ENCODE data around the gene ALAD.
"Not testable (repeated sequence)": the region's sequence is repeated elsewhere in the genome, so short reads cannot be mapped to it uniquely, and the experiment has no call there.

The ALAD gene

GRCh38 chr9:113372059-113372458, 29.0 kb downstream of the ALAD start:
- no peak for DNase-seq

DNA sequence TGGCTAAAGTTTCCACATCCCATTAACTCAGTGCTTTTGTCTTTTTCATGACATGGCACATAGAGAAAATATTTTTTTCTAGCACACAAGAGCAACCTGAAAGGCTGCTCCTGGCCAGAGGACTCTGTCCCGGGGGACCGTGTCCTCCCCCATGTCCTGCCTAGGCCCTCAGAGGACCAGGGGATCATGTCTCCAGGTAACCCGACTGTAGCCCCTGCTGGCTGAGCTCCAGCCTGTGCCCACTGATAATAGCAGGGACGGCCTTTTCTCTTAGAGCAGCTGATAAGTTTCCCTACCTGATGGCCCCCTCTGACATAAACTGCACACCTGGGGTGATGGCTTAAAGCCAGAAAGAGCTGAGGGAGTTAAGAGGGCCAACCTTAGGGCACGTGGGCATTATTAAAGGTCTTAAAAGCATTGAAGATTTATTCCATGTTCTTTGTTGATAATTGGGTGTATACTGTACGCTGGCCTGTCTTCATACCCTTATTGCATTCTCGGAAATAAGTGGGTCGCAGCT, 30.2 kb downstream of the ALAD start:
- no peak for DNase-seq

- no peak for DNase-seq
Measured at GRCh38 chr9:113369855-113370140, 31.3 kb downstream of the ALAD start.

DNA sequence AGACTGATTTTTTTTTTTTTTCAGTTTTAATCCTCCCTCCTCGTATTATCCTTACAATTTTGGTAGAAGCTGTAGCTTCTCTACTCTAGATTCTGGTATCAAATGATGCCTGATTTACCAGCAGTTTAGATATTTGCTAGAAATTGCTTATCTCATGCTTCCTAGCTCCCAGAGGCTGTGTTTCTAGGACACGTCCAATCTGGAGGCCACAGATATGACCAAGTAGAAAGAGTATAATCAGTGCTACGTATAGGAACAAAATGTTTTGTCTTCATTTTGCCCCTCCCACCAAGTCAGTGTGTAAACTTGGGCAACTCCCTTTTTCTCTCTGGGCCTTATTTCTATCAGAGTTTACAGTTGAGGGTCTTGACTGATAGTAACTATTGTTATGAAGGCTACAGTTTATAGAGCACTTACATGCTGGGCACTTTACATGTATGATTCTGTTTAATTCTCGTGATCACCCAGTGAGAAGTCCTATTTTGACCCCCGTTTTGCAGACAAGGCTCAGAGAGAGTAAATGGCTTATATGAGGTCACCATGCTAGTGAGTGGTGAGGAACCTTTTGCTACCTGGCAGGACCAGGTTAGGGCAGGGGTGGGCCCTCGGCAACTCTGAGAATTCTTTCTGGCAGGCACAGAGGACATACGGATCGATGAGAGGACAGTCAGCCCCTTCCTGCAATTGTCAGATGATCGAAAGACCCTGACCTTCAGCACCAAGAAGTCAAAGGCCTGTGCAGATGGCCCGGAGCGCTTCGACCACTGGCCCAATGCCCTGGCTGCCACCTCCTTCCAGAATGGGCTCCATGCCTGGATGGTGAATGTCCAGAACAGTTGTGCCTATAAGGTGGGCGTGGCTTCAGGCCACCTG, 31.9 kb downstream of the ALAD start:
- DNase-seq: no peak

DNA sequence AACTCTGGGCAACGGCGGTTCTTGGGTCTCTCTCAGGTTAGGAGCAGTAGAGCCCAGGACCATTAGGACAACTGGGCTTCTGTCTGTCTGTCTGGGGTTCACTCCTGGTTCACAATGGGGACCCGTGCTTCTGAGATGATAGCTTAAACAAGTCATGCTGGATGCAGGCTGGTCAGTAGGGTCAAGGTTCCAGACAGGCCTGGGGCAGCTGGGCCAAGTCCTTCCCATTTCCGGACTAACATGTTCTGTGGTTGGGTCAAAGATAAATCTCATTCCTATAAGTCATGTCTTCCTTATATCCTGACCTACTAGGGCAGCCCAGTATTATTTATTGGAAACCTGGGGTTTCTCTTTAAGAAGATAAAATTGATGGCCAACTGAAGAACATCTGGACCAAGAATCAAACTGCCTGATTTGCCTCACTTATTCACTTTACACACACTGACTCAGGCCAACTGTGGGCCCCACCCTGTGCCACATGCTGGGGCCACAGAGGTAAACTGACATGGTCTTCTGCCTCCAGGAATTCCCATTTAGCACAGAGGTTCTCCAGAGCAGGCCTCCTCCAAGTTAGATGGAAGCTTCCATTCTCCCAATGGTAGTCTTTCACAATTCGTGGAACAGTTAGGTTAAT, 32.6 kb downstream of the ALAD start:
- DNase-seq: no peak

DNA sequence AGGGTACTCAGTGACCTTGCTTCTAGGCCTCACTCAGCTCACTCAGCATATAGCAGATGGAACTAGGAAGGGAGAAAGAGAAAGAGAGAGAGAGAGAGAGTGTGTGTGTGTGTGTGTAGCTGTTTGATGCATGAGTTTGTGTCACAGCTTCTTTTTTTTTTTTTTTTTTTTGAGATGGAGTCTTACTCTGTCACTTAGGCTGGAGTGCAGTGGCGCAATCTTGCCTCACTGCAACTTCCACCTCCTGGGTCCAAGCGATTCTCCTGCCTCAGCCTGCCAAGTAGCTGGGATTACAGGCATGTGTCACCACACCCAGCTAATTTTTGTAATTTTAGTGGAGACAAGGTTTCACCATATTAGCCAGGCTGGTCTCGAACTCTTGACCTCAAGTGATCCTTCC, 35.4 kb downstream of the ALAD start:
- DNase-seq: not testable (repeated sequence)

DNA sequence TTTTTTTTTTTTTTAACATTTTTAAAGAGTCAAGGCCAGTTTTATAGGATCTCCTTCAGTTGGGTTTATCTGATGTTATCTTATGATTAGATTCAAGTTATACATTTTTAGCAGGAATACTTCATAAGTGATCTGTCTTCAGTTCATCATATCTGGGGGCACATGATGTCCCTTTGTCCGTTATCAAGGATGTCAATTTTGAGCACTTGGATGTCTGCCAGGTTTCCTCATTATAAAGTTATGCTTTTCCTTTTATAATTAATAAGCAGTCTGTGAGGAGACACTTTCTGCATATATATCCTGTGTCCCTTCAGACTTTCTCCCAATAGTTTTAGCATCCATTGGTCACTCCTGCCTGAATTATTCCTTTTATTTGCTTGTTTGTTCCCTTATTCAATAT, 36.1 kb downstream of the ALAD start:
- no peak for DNase-seq

- no peak for DNase-seq
Measured at GRCh38 chr9:113363336-113363735, 37.7 kb downstream of the ALAD start.

DNA sequence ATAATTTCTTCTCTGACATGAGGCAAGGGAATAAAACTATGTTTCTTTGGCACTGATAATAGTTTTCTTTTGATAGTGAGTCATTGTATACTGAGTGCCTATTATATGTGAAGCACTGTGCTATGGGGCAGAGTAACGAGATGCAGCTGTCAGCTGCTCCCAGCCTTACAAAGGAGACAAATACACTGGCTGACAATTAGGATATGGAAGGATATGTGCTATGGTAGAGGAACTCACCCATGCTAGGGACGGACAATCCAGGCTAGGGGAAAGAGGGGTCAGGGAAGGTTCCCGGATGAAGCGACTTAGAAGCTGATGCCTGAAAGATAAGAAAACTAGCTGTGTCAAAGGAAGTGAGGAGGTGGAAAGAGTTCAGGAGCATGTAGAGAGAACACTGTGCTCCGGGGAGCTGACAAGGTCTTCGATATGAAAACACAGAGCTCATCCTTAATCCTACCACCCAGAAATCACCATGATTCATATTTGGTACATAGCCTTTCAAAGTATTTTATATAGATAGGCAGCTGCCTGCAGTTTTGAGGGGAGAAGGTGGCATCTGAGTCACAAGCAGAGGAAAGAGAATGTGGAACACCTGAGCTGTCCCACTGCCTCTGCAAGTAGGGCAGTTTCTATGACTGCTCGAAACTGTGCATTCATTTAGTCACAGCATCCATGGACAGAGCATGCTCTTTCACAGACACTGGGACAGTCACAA, 39.6 kb downstream of the ALAD start:
- DNase-seq: no peak

DNA sequence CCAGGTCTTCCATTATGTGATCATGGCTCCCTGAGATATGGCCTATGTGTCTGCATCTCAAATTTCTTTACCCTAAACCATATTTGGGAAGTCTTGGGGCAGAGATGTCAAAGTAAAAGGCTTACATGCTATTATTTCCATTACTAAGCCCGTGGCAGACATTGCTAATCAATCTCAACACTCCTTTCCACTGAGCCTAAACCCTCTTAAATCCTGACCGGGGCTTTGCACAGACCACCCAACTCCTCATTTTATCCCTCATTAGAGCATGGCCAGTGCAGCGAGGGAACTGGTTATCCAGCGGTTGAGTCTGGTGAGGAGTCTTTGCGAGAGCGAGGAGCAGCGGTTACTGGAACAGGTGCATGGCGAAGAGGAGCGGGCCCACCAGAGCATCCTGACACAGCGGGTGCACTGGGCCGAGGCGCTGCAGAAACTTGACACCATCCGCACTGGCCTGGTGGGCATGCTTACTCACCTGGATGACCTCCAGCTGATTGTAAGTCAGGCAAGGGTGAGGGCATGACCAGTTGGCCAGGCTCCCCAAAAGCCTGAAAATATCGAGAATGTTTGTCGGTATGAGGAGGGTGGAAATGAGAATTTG, 40.7 kb downstream of the ALAD start:
- no peak for DNase-seq

DNA sequence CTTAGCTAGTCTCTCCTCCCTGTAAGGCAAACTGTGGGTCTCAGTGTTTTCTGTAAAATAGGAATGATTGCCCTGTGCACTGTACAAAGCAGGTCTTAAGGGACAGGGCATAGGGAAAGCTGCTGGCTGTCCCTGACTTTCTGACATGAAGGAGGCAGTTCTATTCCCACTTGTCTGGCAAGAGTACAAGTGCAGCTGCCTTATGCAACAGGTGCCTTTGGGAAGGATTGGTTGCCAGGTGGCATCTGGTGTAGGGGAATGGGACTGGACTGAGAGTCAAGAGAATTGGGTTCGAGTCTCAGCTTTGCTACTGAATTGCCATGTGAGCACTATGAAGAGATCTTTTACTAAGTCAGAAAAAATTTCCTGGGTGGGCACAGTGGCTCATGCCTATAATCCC, 41.7 kb downstream of the ALAD start:
- DNase-seq: no peak

GRCh38 chr9:113356686-113357292, 44.3 kb downstream of the ALAD start:
- no peak for DNase-seq

DNA sequence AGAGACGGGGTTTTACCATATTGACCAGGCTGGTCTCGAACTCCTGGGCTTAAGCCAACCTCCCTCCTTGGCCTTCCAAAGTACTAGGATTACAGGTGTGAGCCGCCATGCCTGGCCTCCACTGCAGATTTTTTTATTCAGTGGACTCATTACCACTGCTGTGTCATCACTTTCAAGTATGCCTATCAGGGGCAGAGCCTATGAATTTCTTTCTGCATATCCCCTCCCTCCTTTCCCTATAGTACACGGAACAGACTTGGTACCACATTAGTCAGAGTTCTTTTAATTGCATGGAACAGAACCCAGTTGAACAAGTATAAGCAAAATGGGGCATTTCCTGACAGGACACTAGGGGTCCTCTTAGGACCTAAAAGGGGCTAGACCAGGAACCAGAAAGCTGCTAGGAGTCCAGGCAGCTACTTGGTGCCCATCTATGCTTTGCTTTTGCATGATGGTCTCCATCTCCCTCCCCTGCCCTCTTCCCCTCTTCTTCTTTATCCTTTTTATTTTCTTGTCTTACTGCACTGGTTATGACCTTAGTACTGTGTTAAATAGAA, 46.0 kb downstream of the ALAD start:
- DNase-seq: no peak

DNA sequence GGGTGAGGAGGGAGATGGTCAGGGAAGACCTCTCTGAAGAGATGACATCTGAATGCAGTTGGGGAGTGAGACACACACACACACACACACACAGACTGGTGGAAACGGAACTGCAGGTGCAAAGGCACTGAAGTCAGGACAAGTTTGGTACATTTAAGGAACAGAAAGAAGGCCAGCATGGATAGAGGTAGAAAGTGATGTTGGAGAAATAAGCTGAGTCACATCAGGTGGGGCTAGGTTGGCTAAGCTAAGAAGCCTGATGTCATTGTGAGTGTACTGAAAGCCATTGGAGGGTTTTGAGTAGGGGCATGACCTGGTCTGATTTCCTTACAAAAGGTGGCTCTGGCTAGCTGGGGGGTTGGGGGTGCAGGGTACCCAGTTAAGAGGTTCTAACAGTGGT, 48.7 kb downstream of the ALAD start:
- no peak for DNase-seq

DNA sequence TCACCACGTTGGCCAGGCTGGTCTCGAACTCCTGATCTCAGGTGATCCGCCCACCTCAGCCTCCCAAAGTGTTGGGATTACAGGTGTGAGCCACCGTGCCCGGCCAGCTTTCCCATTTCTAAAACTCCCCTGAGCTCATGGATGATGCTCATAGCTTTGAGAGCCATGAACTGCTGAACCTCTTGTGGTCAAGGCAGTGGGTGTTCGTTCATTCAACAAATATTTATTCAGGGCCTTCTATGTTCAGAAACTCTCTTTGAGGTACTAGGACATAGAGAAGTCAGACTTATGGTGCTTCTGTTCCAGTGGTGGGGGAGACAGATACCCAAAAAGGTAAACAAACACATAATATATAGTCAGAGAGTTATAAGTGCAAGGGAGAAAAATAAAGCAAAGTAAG, 49.1 kb downstream of the ALAD start:
- DNase-seq: no peak

- no peak for DNase-seq
Measured at GRCh38 chr9:113350937-113351336, 50.1 kb downstream of the ALAD start.

- DNase-seq: peak; percentile 30
Measured at GRCh38 chr9:113350107-113350661, 50.9 kb downstream of the ALAD start.

DNA sequence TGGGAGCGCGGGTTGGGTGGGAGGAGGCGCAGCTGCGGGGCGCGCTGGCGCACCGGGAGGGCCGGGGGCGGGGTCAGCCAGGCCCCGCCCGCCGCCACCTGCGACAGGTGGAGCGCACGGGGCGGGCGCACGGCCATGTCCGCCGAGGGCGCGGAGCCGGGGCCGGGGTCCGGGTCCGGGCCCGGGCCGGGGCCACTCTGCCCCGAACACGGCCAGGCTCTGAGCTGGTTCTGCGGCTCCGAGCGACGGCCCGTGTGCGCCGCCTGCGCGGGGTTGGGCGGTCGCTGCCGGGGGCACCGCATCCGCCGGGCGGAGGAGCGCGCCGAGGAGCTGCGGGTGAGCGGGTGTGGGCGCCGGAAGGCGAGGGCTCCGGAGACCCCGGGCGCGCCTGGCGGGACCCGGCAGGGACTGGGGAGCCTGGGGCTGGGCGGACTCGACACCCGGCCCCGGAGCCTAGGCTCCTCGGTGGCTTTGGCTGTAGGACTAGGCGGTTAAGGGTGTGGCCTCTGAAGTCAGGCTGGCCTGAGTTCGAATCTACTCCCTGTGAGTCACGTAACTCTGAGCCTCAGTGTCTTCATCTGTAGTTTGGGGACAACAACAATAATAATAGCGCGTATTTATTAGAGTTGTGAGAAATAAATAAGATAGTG, 51.5 kb downstream of the ALAD start, which contains the start of gene BSPRY:
Gene BSPRY, plus strand, starts transcription at position 97 of the 650 bp plus-strand sequence. Its CDS starts 39 bp downstream, at position 136.
- DNase-seq: peak; percentile 38

- DNase-seq: peak; percentile 23
Measured at GRCh38 chr9:113349066-113349444, 52.0 kb downstream of the ALAD start.

DNA sequence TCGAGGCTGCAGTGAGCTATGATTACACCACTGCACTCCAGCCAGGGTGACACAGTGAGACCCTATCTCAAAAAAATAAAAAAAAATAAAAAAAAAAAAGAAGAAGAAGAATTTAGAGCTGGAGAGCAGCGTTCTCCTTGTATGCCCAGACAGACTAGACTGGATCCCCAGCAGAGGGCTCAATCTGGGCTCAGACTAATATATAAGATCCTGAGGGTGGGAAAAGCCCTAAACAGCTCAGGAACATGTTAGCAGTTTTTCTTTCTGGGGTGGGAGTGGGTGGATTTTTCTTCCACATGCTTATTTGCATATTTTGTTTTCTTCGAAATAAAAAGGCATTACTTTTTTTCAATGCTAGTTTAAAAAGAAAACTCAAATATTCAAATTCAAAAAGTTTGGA, 52.6 kb downstream of the ALAD start:
- no peak for DNase-seq

DNA sequence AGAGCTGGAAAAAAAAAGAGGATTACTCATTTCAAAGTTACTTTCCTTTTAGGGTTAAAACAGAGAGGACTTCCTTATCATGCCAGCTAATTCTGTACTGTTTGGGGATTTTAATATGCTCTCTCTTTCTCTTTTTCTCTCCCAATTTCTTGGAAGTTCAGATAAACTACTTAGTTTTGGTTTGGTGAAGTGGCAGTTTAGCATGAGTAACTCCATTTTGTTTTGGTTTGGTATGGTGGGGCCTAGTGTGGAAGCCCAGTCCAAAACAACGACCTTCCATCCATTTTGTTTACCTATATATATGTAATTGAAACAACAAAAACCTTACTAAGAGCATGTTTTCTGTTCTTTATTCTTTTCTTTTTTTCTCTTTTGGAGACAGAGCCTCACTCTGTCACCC, 55.4 kb downstream of the ALAD start:
- DNase-seq: no peak

- no peak for DNase-seq
Measured at GRCh38 chr9:113345190-113345589, 55.9 kb downstream of the ALAD start.
